SU-DHL-6 (cell line): ENCODE measurements around the gene KRTAP4-3.
"Not testable (repeated sequence)": the region's sequence is repeated elsewhere in the genome, so short reads cannot be mapped to it uniquely, and the experiment has no call there.

Experiments
- H2AFZ ChIP-seq: fragments of 200-600 bp; sonication (generic); 2 replicates; pipeline ENCODE4 v1.6.1; 2014; ENCODE audit warnings: low read depth, mild to moderate bottlenecking, moderate library complexity, mixed read lengths, antibody characterized with exemption, low read length; ENCODE audit not compliant: severe bottlenecking
- H3F3A ChIP-seq: fragments of 200-600 bp; shearing (Covaris generic); 2 replicates; pipeline ENCODE4 v1.6.0; 2016; ENCODE audit warnings: antibody characterized with exemption, mild to moderate bottlenecking; ENCODE audit not compliant: insufficient read depth
- H3K27ac ChIP-seq: fragments of 200-600 bp; sonication (generic); 2 replicates; pipeline ENCODE4 v1.5.1; 2016; ENCODE audit warnings: low read depth, mild to moderate bottlenecking, low read length, moderate library complexity, mixed read lengths
- H3K27me3 ChIP-seq: fragments of 200-600 bp; sonication (generic), shearing (Covaris generic); 2 replicates; pipeline ENCODE4 v1.6.0; 2014; ENCODE audit warnings: mild to moderate bottlenecking, low read length
- H3K36me3 ChIP-seq: fragments of 200-600 bp; sonication (generic); 2 replicates; pipeline ENCODE4 v1.6.1; 2014; ENCODE audit warnings: mild to moderate bottlenecking, low read length, mixed read lengths
- H3K4me2 ChIP-seq: fragments of 300-600, 200-600 bp; shearing (Covaris generic), sonication (generic); 2 replicates; pipeline ENCODE4 v1.6.0; 2014; ENCODE audit warnings: low read length, low read depth, mild to moderate bottlenecking; ENCODE audit not compliant: poor library complexity, severe bottlenecking
- H3K4me3 ChIP-seq: fragments of 200-600 bp; sonication (generic); 2 replicates; pipeline ENCODE4 v1.5.1; 2014; ENCODE audit warnings: antibody characterized with exemption, low read length, mild to moderate bottlenecking, mixed read lengths; ENCODE audit not compliant: insufficient read depth, poor library complexity, severe bottlenecking
- H3K79me2 ChIP-seq: fragments of 200-600 bp; sonication (generic); 2 replicates; pipeline ENCODE4 v1.6.1; 2014; ENCODE audit warnings: mild to moderate bottlenecking, low read length, moderate library complexity; ENCODE audit not compliant: insufficient read depth
- H3K9ac ChIP-seq: fragments of 200-600 bp; sonication (generic); 2 replicates; pipeline ENCODE4 v1.7.0; 2014; ENCODE audit warnings: mild to moderate bottlenecking, low read length
- H3K9me2 ChIP-seq: fragments of 200-600 bp; sonication (generic); replicated peaks from 2 replicates; pipeline ENCODE4 v1.6.1; 2014; ENCODE audit warnings: low read length; ENCODE audit not compliant: insufficient read depth
- H3K9me3 ChIP-seq: fragments of 200-600 bp; sonication (generic); 2 replicates; pipeline ENCODE4 v1.6.1; 2014; ENCODE audit warnings: low read length, mixed read lengths; ENCODE audit not compliant: insufficient read depth
- H4K20me1 ChIP-seq: fragments of 200-600 bp; sonication (generic); 2 replicates; pipeline ENCODE4 v1.6.1; 2014; ENCODE audit warnings: low read depth, mild to moderate bottlenecking, antibody characterized with exemption, low read length, moderate library complexity, mixed read lengths
- EZH2phosphoT487 ChIP-seq: fragments of 200-600 bp; sonication (generic), shearing (Covaris generic); conservative IDR thresholded peaks from 2 replicates; pipeline ENCODE4 v1.6.1; 2018; ENCODE audit warnings: mild to moderate bottlenecking, antibody characterized with exemption, low read length, moderate library complexity, mixed read lengths
- TF ChIP-seq, protein P1 (sequence below): fragments of 200-600 bp; sonication (generic); IDR thresholded peaks from one replicate; pipeline ENCODE4 v1.5.1; 2017; ENCODE audit warnings: antibody characterized with exemption, mild to moderate bottlenecking, low read length, moderate library complexity; ENCODE audit not compliant: insufficient read depth, poor library complexity, severe bottlenecking

Gene KRTAP4-3

DNA sequence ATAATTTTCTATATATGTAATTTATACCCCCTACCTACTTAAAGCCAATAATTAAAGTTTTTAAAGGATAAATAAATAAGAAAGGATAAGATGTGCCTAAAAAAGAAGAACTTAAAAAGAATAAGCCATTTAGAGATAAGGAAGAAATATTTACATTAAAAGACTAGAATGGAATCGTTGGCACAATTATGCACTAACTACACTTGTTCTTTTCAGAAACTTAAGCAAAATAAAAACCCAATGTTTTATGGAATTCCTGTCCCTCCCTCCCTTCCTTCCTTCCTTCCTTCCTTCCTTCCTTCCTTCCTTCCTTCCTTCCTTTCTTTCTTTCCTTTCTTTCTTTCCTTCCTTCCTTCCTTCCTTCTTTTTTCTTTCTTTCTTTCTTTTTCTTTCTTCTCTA, 23.2 kb downstream of the KRTAP4-3 start:
- no peak overlapping the region for H3K4me3 ChIP-seq
- no peak overlapping the region for H2AFZ ChIP-seq
- no peaks in the 10 kb centered on the region for H3K79me2 ChIP-seq
- H3K9me2 ChIP-seq = no peaks in the 10 kb centered on the region
- TF ChIP-seq, protein P1, sequence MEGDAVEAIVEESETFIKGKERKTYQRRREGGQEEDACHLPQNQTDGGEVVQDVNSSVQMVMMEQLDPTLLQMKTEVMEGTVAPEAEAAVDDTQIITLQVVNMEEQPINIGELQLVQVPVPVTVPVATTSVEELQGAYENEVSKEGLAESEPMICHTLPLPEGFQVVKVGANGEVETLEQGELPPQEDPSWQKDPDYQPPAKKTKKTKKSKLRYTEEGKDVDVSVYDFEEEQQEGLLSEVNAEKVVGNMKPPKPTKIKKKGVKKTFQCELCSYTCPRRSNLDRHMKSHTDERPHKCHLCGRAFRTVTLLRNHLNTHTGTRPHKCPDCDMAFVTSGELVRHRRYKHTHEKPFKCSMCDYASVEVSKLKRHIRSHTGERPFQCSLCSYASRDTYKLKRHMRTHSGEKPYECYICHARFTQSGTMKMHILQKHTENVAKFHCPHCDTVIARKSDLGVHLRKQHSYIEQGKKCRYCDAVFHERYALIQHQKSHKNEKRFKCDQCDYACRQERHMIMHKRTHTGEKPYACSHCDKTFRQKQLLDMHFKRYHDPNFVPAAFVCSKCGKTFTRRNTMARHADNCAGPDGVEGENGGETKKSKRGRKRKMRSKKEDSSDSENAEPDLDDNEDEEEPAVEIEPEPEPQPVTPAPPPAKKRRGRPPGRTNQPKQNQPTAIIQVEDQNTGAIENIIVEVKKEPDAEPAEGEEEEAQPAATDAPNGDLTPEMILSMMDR = no peak
- no peak for TF ChIP-seq EZH2phosphoT487
- H3K27ac ChIP-seq = no peak overlapping the region
- H3K9ac ChIP-seq = no peak overlapping the region
- peaks cover 17% of the 10 kb centered on the region for H3K9me3 ChIP-seq
- no peaks in the 10 kb centered on the region; the same call in 1 of the 2 replicates for H3K27me3 ChIP-seq
- no peaks in the 10 kb centered on the region for H3K36me3 ChIP-seq
- no peaks in the 10 kb centered on the region for H3F3A ChIP-seq
- no peak overlapping the region for H3K4me2 ChIP-seq
- H4K20me1 ChIP-seq = no peaks in the 10 kb centered on the region

DNA sequence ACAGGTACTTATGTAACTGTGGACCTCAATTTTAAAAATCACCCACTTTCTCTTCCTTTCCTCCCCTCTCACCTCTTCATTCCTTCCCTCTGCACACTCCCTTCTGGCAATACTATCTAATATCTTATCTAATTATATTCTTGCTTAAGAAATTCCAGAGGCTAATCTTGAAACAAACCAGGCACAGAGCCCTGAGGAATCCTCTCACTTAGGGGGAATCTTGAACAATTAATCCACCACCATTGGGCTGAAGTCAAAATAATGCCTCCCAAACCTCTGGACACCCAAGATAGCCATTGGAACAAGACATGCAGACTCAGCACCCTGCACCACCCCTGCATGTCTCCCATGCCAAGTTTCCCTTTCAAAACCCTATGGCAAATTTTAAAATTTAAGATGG, 26.7 kb downstream of the KRTAP4-3 start:
- Histone ChIP-seq H3K79me2 (no peaks in the 10 kb centered on the region), H3K4me3 (no peak overlapping the region), H3F3A (no peaks in the 10 kb centered on the region), H4K20me1 (no peaks in the 10 kb centered on the region), H3K9me3 (peaks cover 17% of the 10 kb centered on the region), H3K9me2 (no peaks in the 10 kb centered on the region), H3K36me3 (no peaks in the 10 kb centered on the region), H3K27me3 (no peaks in the 10 kb centered on the region), H3K9ac (no peak overlapping the region), H2AFZ (no peak overlapping the region), H3K4me2 (no peak overlapping the region), H3K27ac (no peak overlapping the region)
- TF ChIP-seq, protein P1 = no peak
- no peak for TF ChIP-seq EZH2phosphoT487

DNA sequence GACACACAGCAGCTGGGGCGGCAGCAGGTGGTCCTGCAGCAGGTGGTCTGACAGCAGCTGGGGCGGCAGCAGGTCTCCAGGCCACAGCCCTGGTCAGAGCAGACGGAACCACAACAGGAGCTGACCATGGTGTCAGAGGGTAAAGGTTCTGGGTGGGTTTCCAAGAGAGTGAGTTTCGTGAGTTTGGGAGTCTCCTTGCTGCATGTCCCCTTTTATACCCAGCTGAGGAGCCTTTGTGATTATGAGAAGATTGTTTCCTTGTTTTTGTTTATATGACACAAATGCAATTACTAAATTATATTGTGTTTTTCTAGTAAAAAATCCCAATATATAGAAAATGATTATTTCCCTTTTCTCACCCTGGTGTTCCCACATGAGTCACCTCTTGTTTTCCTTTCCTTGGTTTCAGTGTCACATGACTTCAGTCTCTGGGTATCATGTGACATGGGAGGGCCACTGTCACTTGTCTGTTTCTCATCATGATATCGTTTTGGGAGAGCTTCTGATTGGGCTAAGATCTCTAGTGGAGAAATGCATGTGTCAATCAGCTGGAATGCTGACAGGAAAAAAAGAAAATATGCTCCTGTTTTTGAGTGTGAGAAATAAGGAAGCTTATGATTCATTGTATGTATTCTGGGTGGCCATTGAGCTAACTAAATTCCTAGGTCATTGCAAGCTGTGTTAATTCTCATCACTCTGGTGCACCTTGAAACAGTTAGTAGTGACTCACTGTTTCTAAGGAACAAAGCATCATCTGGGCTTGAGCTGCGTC, 27.5 kb downstream of the KRTAP4-3 start, which contains the start of gene KRTAP4-6:
KRTAP4-6 (minus strand) TSS at position 185 of the 772 bp plus-strand sequence; CDS start at position 128, 57 bp downstream.
- no peaks in the 10 kb centered on the region for H3K9me2 ChIP-seq
- no peaks in the 10 kb centered on the region for H3K27me3 ChIP-seq
- no peak within 1 kb of the TSS for H3K4me3 ChIP-seq
- no peak within 1 kb of the TSS for H3K27ac ChIP-seq
- TF ChIP-seq, protein P1 = no peak
- no peak for TF ChIP-seq EZH2phosphoT487
- H3K9me3 ChIP-seq = peaks cover 17% of the 10 kb centered on the region
- no peaks in the 10 kb centered on the region for H3F3A ChIP-seq
- no peaks in the 10 kb centered on the region for H3K36me3 ChIP-seq
- no peak within 1 kb of the TSS for H3K9ac ChIP-seq
- H3K79me2 ChIP-seq = no peaks in the 10 kb centered on the region
- no peak within 1 kb of the TSS for H3K4me2 ChIP-seq
- H2AFZ ChIP-seq = no peak within 1 kb of the TSS
- H4K20me1 ChIP-seq = no peaks in the 10 kb centered on the region

DNA sequence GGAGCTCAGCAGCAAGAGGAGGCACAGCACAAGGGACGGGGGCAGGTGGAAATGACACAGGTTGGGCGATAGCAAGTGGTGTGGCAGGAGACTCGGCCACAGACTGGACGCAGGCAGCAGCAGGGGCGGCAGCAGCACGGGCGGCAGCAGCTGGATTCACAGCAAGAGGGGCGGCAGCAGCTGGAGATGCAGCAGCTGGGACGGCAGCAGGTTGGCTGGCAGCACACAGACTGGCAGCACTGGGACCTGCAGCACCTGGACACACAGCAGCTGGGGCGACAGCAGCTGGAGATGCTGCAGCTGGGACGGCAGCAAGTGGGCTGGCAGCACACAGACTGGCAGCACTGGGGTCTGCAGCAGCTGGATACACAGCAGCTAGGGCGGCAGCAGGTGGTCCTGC, 28.2 kb downstream of the KRTAP4-3 start:
- not testable (repeated sequence) for H3K79me2 ChIP-seq, H2AFZ ChIP-seq, H3K27me3 ChIP-seq, H3K9me2 ChIP-seq, H3K27ac ChIP-seq, H3F3A ChIP-seq, H3K4me2 ChIP-seq, H3K9ac ChIP-seq, H3K4me3 ChIP-seq, H3K36me3 ChIP-seq, H4K20me1 ChIP-seq
- H3K9me3 ChIP-seq = peaks cover 17% of the 10 kb centered on the region
